GM10266 (cell line): ENCODE data around the gene SBF2.
"Not testable (repeated sequence)": the region's sequence is repeated elsewhere in the genome, so short reads cannot be mapped to it uniquely, and the experiment has no call there.

ENCODE experiments used
- DNase-seq: peaks from one replicate; pipeline ENCODE4 v3.0.0; 2012; ENCODE audit errors: extremely low spot score
- CTCF ChIP-seq: IDR thresholded peaks from 2 replicates; pipeline ENCODE4 v1.5.1; 2012; ENCODE audit warnings: mild to moderate bottlenecking, low read depth; ENCODE audit not compliant: control insufficient read depth, insufficient read depth; ENCODE audit errors: missing control alignments

SBF2 gene

GRCh38 chr11:9753021-9753420, 541.0 kb downstream of the SBF2 start:
- no peak for DNase-seq
- no peak for TF ChIP-seq CTCF

GRCh38 chr11:9752091-9752490, 541.9 kb downstream of the SBF2 start:
- TF ChIP-seq CTCF, result no peak
- DNase-seq, result no peak

DNA sequence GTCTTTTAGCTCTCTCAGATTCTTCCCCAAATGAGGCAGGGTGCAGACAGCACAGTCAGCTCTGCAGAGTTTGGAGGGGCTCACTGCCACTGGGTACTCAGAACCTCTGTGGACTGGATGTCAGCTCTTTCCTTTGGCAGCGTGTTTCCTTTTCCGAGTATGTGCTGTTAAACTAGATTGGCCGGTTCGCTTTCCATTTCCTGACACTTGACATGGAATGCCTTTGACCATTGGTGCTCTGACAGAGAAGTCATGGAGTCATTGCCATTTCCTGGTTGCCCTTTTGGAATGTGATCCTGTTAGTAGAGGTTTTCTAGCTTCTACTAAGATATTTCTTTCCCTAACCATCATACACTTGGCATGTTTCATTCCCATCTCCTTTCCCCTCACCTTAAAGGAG, 543.5 kb downstream of the SBF2 start:
- TF ChIP-seq CTCF, result no peak
- no peak for DNase-seq

- TF ChIP-seq CTCF, result peak; percentile 85
- peak; percentile 68 for DNase-seq
These were observed 545.6 kb downstream of the SBF2 start for GRCh38 chr11:9748361-9748970.

DNA sequence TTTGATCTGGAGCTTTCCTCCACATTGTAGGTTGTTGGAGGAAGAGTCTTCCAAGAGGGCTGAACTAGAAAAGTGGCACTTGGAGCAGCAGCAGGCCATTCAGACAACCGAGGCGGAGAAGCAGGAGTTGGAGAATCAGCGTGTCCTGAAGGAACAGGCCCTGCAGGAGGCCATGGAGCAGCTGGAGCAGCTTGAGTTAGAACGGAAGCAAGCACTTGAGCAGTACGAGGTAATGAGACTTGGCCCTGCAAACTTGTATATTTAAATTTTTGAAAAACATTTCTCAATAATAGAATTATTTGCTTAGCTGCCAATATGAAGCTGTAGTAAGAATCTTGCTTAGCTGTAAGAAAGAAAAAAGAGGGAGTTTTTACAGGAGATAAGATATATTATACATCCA, 546.2 kb downstream of the SBF2 start:
- no peak for TF ChIP-seq CTCF
- no peak for DNase-seq

DNA sequence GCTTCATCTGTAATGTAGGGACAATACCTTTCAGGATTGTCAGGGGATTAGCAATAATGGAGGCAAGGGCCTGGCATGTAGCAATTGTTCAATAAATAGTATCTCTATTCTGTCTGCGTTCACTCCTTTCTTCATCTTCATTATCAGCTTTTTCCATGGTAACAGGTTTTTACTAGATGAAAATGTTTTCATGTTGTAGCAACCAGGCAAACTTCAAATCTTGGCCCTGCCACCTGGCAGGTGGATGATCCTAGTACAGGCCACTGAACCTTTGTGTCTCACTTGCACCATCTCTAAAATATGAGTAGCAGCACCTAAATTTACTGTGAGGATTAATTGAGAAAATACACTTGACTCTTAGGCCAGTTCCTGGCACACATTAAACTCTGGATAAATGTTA, 546.8 kb downstream of the SBF2 start:
- no peak for TF ChIP-seq CTCF
- DNase-seq, result no peak

DNA sequence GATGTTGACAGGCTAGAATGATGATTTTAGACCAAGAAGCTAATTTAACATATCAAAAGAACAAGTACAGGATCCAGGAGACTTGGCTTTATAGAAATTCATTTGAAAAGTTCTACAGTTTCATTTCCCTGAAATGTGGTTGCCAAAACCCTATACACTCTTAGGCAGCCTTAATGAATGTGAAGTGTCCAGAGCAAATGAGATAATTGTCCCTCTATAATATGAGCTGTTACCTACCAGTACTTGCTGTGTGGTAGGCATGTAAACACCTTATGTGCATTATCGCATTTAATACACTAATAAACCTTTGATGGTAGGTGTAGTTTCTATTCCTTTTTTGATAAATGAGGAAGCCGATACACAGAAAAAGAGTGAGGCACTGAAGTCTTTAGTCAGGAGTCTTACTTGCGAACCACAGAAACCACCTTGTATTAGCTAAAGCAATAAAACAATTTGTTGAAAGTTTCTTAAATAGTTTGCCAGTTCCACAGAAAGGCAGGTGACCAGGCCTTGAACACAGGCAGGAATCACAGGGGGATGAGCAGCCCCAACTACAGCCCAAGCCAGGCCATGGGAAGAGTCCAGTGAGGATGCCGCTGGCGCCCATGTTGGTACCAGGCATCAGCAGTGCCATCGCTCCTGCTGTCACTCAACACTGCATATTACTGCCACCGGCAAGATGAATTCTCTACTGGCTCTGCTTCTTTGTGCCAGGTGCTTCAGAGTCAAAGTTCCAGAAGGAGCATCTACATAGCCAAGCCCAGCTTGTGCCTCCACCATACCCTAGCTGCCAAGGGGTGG, 548.4 kb downstream of the SBF2 start:
- no peak for TF ChIP-seq CTCF
- DNase-seq, result no peak

DNA sequence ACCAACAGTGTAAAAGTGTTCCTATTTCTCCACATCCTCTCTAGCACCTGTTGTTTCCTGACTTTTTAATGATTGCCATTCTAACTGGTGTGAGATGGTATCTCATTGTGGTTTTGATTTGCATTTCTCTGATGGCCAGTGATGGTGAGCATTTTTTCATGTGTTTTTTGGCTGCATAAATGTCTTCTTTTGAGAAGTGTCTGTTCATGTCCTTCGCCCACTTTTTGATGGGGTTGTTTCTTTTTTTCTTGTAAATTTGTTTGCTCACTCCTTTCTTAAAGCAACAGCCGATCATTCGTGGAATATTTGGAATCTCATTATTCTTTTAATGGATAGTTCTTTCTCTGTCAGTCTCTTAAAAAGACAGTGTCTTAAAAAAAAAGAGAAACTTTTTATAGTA, 550.5 kb downstream of the SBF2 start:
- not testable (repeated sequence) for DNase-seq
